IPS-18c (cell line): ENCODE measurements around the gene HRCT1.

Experiments
- H3K4me3 ChIP-seq: 2 replicates; pipeline ENCODE4 v1.7.0; 2013; ENCODE audit warnings: low read depth, mild to moderate bottlenecking, low read length, moderate library complexity; ENCODE audit not compliant: insufficient read depth
- H3K9me3 ChIP-seq: one replicate; pipeline ENCODE4 v1.6.1; 2013; ENCODE audit warnings: mild to moderate bottlenecking, low read length, moderate library complexity; ENCODE audit not compliant: control insufficient read depth, insufficient read depth

The HRCT1 gene

DNA sequence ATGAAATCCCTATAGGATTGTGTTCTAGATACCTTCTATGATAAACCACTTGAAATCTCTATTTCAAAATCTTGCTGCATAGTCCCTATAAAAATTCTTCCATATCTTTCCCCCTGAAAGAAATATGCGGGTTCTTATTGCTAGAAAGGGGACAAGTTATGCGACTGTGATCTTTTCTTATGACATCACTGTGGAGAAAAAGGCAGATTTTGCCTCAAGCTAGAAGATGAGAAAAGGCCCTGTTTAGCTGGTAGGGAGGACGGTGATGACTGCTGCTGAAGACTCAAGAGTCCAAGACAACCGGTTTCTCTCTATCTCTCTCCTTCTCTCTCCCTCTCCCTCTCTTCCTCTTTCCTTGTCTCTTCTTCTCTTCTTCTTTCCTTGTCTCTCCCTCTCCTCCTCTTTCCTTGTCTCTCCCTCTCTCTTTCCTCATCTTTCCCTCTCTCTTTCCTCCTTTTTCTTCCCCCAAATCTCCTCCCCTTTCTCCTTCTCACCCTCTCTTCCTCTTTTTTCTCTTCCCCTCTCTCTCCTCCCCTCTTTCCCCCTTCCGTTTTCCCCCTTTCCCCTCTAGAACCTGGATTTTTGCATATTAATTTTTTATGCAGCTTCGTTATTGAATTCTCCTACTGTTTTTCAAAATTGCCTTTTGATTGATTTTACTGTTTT, 46.7 kb downstream of the HRCT1 start:
- Histone ChIP-seq H3K4me3 (no peak overlapping the region), H3K9me3 (no peaks in the 10 kb centered on the region)

DNA sequence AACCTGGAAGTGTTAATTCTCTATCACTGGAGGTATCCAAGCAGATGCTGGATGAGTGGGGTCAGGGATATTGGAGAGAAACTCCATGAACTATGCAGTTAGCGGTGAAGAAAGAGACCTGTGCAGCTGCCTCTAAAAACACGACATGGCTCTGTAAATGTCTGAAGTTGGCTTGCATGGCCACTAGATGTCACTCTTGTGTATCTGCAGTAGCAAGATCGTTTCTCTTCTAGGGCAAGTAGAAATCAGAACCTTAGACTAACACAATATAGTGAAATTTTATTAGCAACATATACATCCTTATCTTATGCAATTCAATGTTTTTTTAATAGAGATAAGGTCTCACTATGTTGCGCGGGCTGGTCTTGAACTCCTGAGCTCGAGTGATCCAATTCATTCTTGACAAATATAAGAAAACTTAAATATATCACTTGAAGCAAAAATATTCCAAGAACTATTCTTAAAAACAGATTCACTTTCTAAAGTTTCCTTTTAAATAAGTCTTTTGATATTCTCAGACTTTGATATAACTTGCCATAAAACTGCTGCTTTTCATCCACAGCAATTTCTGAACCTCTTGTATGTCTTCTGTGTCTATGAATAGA, 49.0 kb downstream of the HRCT1 start:
- H3K4me3 ChIP-seq: no peak overlapping the region
- H3K9me3 ChIP-seq: no peaks in the 10 kb centered on the region

DNA sequence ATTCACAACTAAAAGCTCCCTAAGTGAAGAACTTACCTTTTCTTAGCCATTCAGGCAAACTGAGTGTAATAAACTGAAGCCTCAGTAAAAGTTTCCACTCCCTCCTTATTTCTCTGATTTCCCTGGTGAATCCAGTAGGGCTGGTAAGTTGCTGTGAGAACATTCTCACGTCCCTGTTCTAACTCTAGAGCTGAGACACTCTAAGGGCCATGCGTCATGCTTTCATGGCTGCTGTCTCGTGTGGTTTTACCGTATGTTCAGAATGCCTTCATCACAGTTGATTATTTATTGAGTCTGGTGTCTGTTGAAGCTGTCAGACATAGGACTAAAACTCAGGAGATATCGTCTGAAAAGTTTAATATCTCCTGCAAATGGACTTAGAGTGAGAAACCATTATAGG, 50.6 kb downstream of the HRCT1 start:
- no peak overlapping the region for H3K4me3 ChIP-seq

More for the DNA sequence above, 50.6 kb downstream of the HRCT1 start:
- no peaks in the 10 kb centered on the region for H3K9me3 ChIP-seq
